Esophagus muscularis mucosa (tissue), 4 donors: ENCODE data around the gene NREP. TPM values are rescaled to one million over a fixed set of nuclear protein-coding genes. Genes with fewer than 3 reads are reported as not detected.

ENCODE experiments used
- DNase-seq: peaks from one replicate; pipeline ENCODE4 v3.0.0-alpha.2; 2017; ENCODE audit errors: extremely low spot score
- H3K27ac ChIP-seq, 4 donors: fragments of 200-600 bp; sonication (generic); replicated peaks in 1 of 4; 1 replicate in 3 of 4; 2 replicates in 1 of 4; pipeline ENCODE4 v1.5.1; 2016 to 2019; ENCODE audit warnings: mild to moderate bottlenecking in 1 of 4
- H3K27me3 ChIP-seq, 4 donors: fragments of 200-600 bp; sonication (generic); one replicate each; pipeline versions ENCODE4 v1.5.1 to v1.6.0; 2016 to 2019
- H3K36me3 ChIP-seq, 4 donors: fragments of 200-600 bp; sonication (generic); one replicate each; pipeline ENCODE4 v1.5.1; 2016 to 2019
- H3K4me1 ChIP-seq, 4 donors: fragments of 200-600 bp; sonication (generic); one replicate each; pipeline ENCODE4 v1.5.1; 2016 to 2019
- H3K4me3 ChIP-seq, 4 donors: fragments of 200-600 bp; sonication (generic); 1 replicate in 2 of 4; 2 replicates in 2 of 4; pipeline ENCODE4 v1.5.1; 2016 to 2019; ENCODE audit warnings: mild to moderate bottlenecking in 4 of 4, moderate library complexity in 1 of 4
- H3K9me3 ChIP-seq, 4 donors: fragments of 200-600 bp; sonication (generic); 1 replicate in 3 of 4; 2 replicates in 1 of 4; pipeline ENCODE4 v1.5.1; 2016 to 2019
- CTCF ChIP-seq, 3 experiments: fragments of 200-600 bp in 2 of 3; fragments of 450-650 bp in 1 of 3; sonication (generic) in 2 of 3; IDR thresholded peaks; one replicate each; pipeline ENCODE4 v1.5.1; 2017 to 2019; ENCODE audit warnings: antibody characterized with exemption in 3 of 3, mild to moderate bottlenecking in 2 of 3, moderate library complexity in 1 of 3
- EP300 ChIP-seq: sonication (generic); formaldehyde crosslinking; IDR thresholded peaks from one replicate; pipeline ENCODE4 v1.6.1; 2017; ENCODE audit warnings: antibody characterized with exemption
- POLR2A ChIP-seq: fragments of 450-650 bp; IDR thresholded peaks from one replicate; pipeline ENCODE4 v1.6.1; 2017; ENCODE audit warnings: antibody characterized with exemption, moderate library complexity, mild to moderate bottlenecking, low read depth
- POLR2AphosphoS5 ChIP-seq, 2 donors: sonication (generic); formaldehyde crosslinking; IDR thresholded peaks; one replicate each; pipeline ENCODE4 v1.6.1; 2017; ENCODE audit warnings: antibody characterized with exemption in 2 of 2
- WGBS: methylation state at CpG from one replicate; pipeline ENCODE4 v1.1.5; 2018; 5-methylcytosine and 5-hydroxymethylcytosine counted together
- intact Hi-C: fragments of 100-400 bp; cut with DNase I; formaldehyde crosslinking; loops from one replicate; pipeline ENCODE4 v1.15.1; 2023
- total RNA-seq, 4 donors: library from RNA; depleted of rRNA; stranded (reverse); fragments of >200 nt; gene quantifications; one replicate each; pipeline versions ENCODE4 v1.1.0 to v1.2.1, GENCODE V29; 2016

The NREP gene
- total RNA-seq, 4 donors from 2014 or later = 6.0 to 19.8 (median 10.5) TPM

GRCh38 chr5:111753884-111754589 is 3.0 kb downstream of the NREP start:
- peaks cover 33 to 55% (median 49%) of the 10 kb centered on the region in 4 donors for H3K4me1 ChIP-seq
- intact Hi-C loops = no loop called here

GRCh38 chr5:111752426-111752965 is 4.5 kb downstream of the NREP start:
- Histone ChIP-seq H3K36me3 (no peaks in the 10 kb centered on the region), H3K9me3 (no peaks in the 10 kb centered on the region), H3K4me3 (no peak overlapping the region), H3K27ac (no peak overlapping the region), H3K4me1 (peaks cover 44 to 62% (median 53%) of the 10 kb centered on the region in 4 donors), H3K27me3 (no peaks in the 10 kb centered on the region)
- DNase-seq = no peak
- TF ChIP-seq CTCF (IDR thresholded peaks at IDR 0.05) = no peak
- TF ChIP-seq POLR2AphosphoS5 (IDR thresholded peaks at IDR 0.05) = no peak
- no peak for TF ChIP-seq EP300
- TF ChIP-seq POLR2A = no peak
- intact Hi-C loops = no loop called here
- WGBS = 88% methylated on average over 2 of the region's 2 CpGs

More at GRCh38 chr5:111753884-111754589, 3.0 kb downstream of the NREP start:
- no peaks in the 10 kb centered on the region for H3K27me3 ChIP-seq
- TF ChIP-seq POLR2AphosphoS5 (IDR thresholded peaks at IDR 0.05) (no peak), CTCF (IDR thresholded peaks at IDR 0.05) (no peak), POLR2A (no peak), EP300 (no peak)
- H3K9me3 ChIP-seq = no peaks in the 10 kb centered on the region
- 74% methylated on average over 3 of the region's 3 CpGs for WGBS
- H3K4me3 ChIP-seq = no peak overlapping the region
- peak overlapping the region in 2 of 4 donors; percentile 88 to 94 for H3K27ac ChIP-seq
- no peaks in the 10 kb centered on the region for H3K36me3 ChIP-seq
- DNase-seq = no peak

DNA sequence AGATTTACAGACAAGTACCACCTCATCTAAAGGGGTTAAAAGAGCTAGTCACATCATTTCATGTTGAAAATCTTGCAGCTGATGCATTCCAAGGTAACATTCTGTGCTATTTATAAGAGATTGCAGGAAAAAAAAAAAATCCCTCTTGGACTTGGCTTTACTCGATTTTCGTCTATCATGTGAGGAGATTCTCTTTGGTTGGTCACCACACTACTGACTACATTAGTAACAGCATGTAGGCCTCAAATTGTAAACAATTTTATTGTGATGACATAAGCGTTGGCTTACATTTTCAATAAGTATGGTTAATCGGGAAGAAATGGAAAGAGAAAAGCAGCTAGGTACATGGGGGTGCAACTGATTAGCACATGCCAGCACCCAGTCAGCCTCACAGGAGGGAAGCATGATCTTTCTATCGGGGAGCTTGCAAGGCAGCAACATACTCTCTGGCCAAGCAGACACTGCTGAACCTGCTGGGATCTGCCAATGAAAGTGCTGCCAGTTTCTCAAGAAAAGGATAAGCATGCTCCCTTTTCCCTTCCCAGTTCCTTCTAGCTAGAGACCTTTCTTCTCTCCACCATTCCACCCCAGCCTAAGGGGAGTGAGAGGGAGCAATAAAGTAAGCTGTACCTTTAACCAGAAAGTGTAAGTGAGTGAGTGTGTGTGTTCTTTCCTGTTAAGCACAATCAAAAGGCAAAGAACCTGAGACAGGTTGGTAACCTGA is 7.5 kb downstream of the NREP start:
- Histone ChIP-seq H3K27ac (peak overlapping the region in 3 of 4 donors; percentile 8 to 15 (median 15)), H3K4me1 (peaks cover 44 to 65% (median 54%) of the 10 kb centered on the region in 4 donors), H3K27me3 (no peaks in the 10 kb centered on the region), H3K36me3 (no peaks in the 10 kb centered on the region), H3K4me3 (no peak overlapping the region), H3K9me3 (no peaks in the 10 kb centered on the region)
- 53% methylated on average over 5 of the region's 5 CpGs for WGBS
- intact Hi-C loops = no loop called here
- TF ChIP-seq EP300 = no peak
- no peak for TF ChIP-seq CTCF (IDR thresholded peaks at IDR 0.05)
- no peak for TF ChIP-seq POLR2AphosphoS5 (IDR thresholded peaks at IDR 0.05)
- no peak for TF ChIP-seq POLR2A
- DNase-seq = no peak

DNA sequence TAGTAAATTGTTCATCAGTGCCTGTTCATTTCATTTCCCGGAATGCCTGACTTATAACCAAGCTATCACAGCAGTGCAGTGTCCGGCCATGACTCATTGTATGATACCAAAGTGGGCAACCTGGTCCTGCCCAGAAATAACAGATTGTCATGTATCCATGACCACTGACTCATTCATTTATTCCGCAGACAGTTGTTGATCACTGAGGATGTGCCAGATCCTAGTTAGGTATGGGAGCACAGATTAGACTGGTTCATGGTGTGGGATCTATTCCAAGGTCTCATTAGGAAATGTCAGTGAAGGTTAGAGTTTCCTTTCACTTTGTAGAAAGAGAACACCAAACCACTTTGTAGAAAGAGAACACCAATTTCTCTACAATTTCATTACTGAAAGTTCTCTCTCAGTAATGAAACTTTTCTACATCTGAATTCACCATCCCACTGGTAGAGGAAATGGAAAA is 8.7 kb downstream of the NREP start:
- Histone ChIP-seq H3K27me3 (no peaks in the 10 kb centered on the region), H3K36me3 (no peaks in the 10 kb centered on the region), H3K9me3 (no peaks in the 10 kb centered on the region), H3K4me3 (peak overlapping the region in 1 of 4 donors; percentile 4), H3K4me1 (peaks cover 47 to 67% (median 56%) of the 10 kb centered on the region in 4 donors), H3K27ac (peak overlapping the region; percentile 15 to 56 (median 34))
- WGBS = 25% methylated on average over 3 of the region's 3 CpGs
- no peak for DNase-seq
- intact Hi-C loops = no loop called here
- TF ChIP-seq POLR2A (no peak), EP300 (no peak), POLR2AphosphoS5 (IDR thresholded peaks at IDR 0.05) (peak; percentile 19 to 21), CTCF (IDR thresholded peaks at IDR 0.05) (no peak)
